CD8-positive, alpha-beta memory T cell (primary cell): ENCODE data around the gene TAF11L14. TPM values are rescaled to one million over a fixed set of nuclear protein-coding genes. Genes with fewer than 3 reads are reported as not detected.

Source experiments
- CTCF ChIA-PET: fragments of 350-600 bp; sonication (Branson Sonifier 250); formaldehyde crosslinking; loops from one replicate; lab custom pipeline; 2021; ENCODE audit warnings: antibody characterized with exemption; lab: Charles Lee
- POLR2A ChIA-PET: fragments of 350-600 bp; sonication (Branson Sonifier 250); formaldehyde crosslinking; loops from one replicate; lab custom pipeline; 2021; ENCODE audit warnings: antibody characterized with exemption; lab: Charles Lee
- DNase-seq, 5 donors: peaks; one replicate each; pipeline versions ENCODE4 v3.0.0 to v3.0.0-alpha.2; 2020 to 2022; ENCODE audit warnings: mixed read lengths in 1 of 5
- H3K27ac ChIP-seq: one replicate; pipeline ENCODE4 v1.7.0; 2013; ENCODE audit warnings: low read depth, mild to moderate bottlenecking, low read length, moderate library complexity
- H3K27me3 ChIP-seq: 2 replicates; pipeline ENCODE4 v1.7.0; 2013; ENCODE audit warnings: low read length, mild to moderate bottlenecking; ENCODE audit not compliant: insufficient read depth, poor library complexity, severe bottlenecking
- H3K36me3 ChIP-seq: 2 replicates; pipeline ENCODE4 v1.7.0; 2013; ENCODE audit warnings: mild to moderate bottlenecking, low read length, moderate library complexity; ENCODE audit not compliant: insufficient read depth
- H3K4me1 ChIP-seq: 2 replicates; pipeline ENCODE4 v1.7.0; 2013; ENCODE audit warnings: mild to moderate bottlenecking, low read length, moderate library complexity; ENCODE audit not compliant: insufficient read depth
- H3K4me3 ChIP-seq: 2 replicates; pipeline ENCODE4 v1.7.0; 2013; ENCODE audit warnings: mild to moderate bottlenecking, low read length
- H3K9me3 ChIP-seq: 2 replicates; pipeline ENCODE4 v1.7.0; 2013; ENCODE audit warnings: mild to moderate bottlenecking, low read length
- H3K27ac Mint-ChIP-seq, 8 donors: one replicate each; pipeline ENCODE4 v1.8.0; 2020 to 2021; ENCODE audit warnings: mixed read lengths in 8 of 8, mild to moderate bottlenecking in 6 of 8, inconsistent platforms in 3 of 8, moderate library complexity in 3 of 8
- H3K27me3 Mint-ChIP-seq, 2 donors: one replicate each; pipeline ENCODE4 v1.8.0; 2020 to 2021; ENCODE audit warnings: mixed read lengths in 2 of 2, mild to moderate bottlenecking in 1 of 2, moderate library complexity in 1 of 2
- H3K36me3 Mint-ChIP-seq, 3 donors: one replicate each; pipeline ENCODE4 v1.8.0; 2020 to 2021; ENCODE audit warnings: mixed read lengths in 3 of 3, inconsistent platforms in 1 of 3, mild to moderate bottlenecking in 1 of 3
- H3K4me1 Mint-ChIP-seq, 3 donors: one replicate each; pipeline ENCODE4 v1.8.0; 2020 to 2021; ENCODE audit warnings: mixed read lengths in 3 of 3, inconsistent platforms in 1 of 3, mild to moderate bottlenecking in 1 of 3
- H3K4me3 Mint-ChIP-seq, 7 donors: one replicate each; pipeline ENCODE4 v1.8.0; 2020 to 2021; ENCODE audit warnings: mixed read lengths in 7 of 7, mild to moderate bottlenecking in 6 of 7, moderate library complexity in 4 of 7, inconsistent platforms in 2 of 7
- H3K9me3 Mint-ChIP-seq, 5 donors: one replicate each; pipeline ENCODE4 v1.8.0; 2020 to 2022; ENCODE audit warnings: mixed read lengths in 5 of 5, mild to moderate bottlenecking in 3 of 5, moderate library complexity in 2 of 5, inconsistent platforms in 1 of 5
- polyA plus RNA-seq: library from polyadenylated mRNA; unstranded; fragments of 300-500 nt; fragmentation: Illumina TruSeq; gene quantifications from one replicate; pipeline ENCODE4 v1.2.3, GENCODE V29; 2021
- total RNA-seq, 2 experiments: library from RNA; stranded (reverse); gene quantifications; one replicate each; pipeline ENCODE4 v1.2.3, GENCODE V29; 2021

Gene TAF11L14
- total and polyA plus RNA-seq, 3 experiments from 2014 or later = not detected

GRCh38 chr5:17663182-17663581 lies 28.9 kb downstream of the TAF11L14 start:
- H3K27me3 Mint-ChIP-seq = peaks cover 0 to 2% of the 10 kb centered on the region in 2 donors
- ChIA-PET CTCF (no interaction called here), POLR2A (no interaction called here)
- no peak overlapping the region for H3K4me3 Mint-ChIP-seq
- no peak for DNase-seq
- no peaks in the 10 kb centered on the region for H3K4me1 Mint-ChIP-seq
- Histone ChIP-seq H3K4me3 (no peak overlapping the region), H3K27me3 (no peaks in the 10 kb centered on the region), H3K36me3 (no peaks in the 10 kb centered on the region), H3K27ac (no peak overlapping the region), H3K9me3 (no peaks in the 10 kb centered on the region), H3K4me1 (no peaks in the 10 kb centered on the region)
- no peaks in the 10 kb centered on the region for H3K36me3 Mint-ChIP-seq
- no peak overlapping the region for H3K27ac Mint-ChIP-seq
- H3K9me3 Mint-ChIP-seq = peaks cover 8 to 46% (median 22%) of the 10 kb centered on the region in 5 donors

GRCh38 chr5:17665836-17666235 lies 31.6 kb downstream of the TAF11L14 start:
- Mint-ChIP-seq H3K4me1 (no peaks in the 10 kb centered on the region), H3K27ac (no peak overlapping the region), H3K27me3 (peaks cover 0 to 2% of the 10 kb centered on the region in 2 donors), H3K9me3 (peaks cover 8 to 39% (median 19%) of the 10 kb centered on the region in 5 donors), H3K4me3 (no peak overlapping the region), H3K36me3 (no peaks in the 10 kb centered on the region)
- H3K4me1 ChIP-seq = no peaks in the 10 kb centered on the region
- H3K36me3 ChIP-seq = no peaks in the 10 kb centered on the region
- no peak overlapping the region for H3K27ac ChIP-seq
- no peaks in the 10 kb centered on the region for H3K27me3 ChIP-seq
- no peaks in the 10 kb centered on the region for H3K9me3 ChIP-seq
- CTCF ChIA-PET = no interaction called here
- DNase-seq = no peak
- POLR2A ChIA-PET = no interaction called here
- H3K4me3 ChIP-seq = no peak overlapping the region

- ChIA-PET CTCF (no interaction called here), POLR2A (no interaction called here)
- H3K27me3 ChIP-seq = no peaks in the 10 kb centered on the region
- no peaks in the 10 kb centered on the region for H3K4me1 ChIP-seq
- Mint-ChIP-seq H3K4me3 (no peak overlapping the region), H3K9me3 (peaks cover 6 to 37% (median 15%) of the 10 kb centered on the region in 5 donors), H3K36me3 (peaks cover 0 to 3% (median 0%) of the 10 kb centered on the region in 3 donors), H3K4me1 (no peaks in the 10 kb centered on the region), H3K27ac (no peak overlapping the region), H3K27me3 (peaks cover 0 to 2% of the 10 kb centered on the region in 2 donors)
- no peak overlapping the region for H3K4me3 ChIP-seq
- no peaks in the 10 kb centered on the region for H3K36me3 ChIP-seq
- H3K27ac ChIP-seq = no peak overlapping the region
- no peak for DNase-seq
- H3K9me3 ChIP-seq = no peaks in the 10 kb centered on the region
Observed at GRCh38 chr5:17666726-17667235, 32.5 kb downstream of the TAF11L14 start.

GRCh38 chr5:17670353-17670752 lies 36.1 kb downstream of the TAF11L14 start:
- Histone ChIP-seq H3K4me1 (no peaks in the 10 kb centered on the region), H3K27me3 (no peaks in the 10 kb centered on the region), H3K4me3 (no peak overlapping the region), H3K36me3 (no peaks in the 10 kb centered on the region), H3K27ac (no peak overlapping the region), H3K9me3 (no peaks in the 10 kb centered on the region)
- Mint-ChIP-seq H3K9me3 (peaks cover 2 to 28% (median 8%) of the 10 kb centered on the region in 5 donors), H3K4me1 (no peaks in the 10 kb centered on the region), H3K27me3 (no peaks in the 10 kb centered on the region), H3K4me3 (no peak overlapping the region), H3K27ac (no peak overlapping the region), H3K36me3 (peaks cover 0 to 3% (median 0%) of the 10 kb centered on the region in 3 donors)
- POLR2A ChIA-PET = no interaction called here
- DNase-seq = no peak
- CTCF ChIA-PET = no interaction called here

- H3K36me3 ChIP-seq = no peaks in the 10 kb centered on the region
- Mint-ChIP-seq H3K4me1 (no peaks in the 10 kb centered on the region), H3K27ac (no peak overlapping the region), H3K4me3 (no peak overlapping the region), H3K27me3 (peaks cover 0 to 1% of the 10 kb centered on the region in 2 donors), H3K9me3 (peaks cover 2 to 13% (median 5%) of the 10 kb centered on the region in 5 donors), H3K36me3 (no peaks in the 10 kb centered on the region)
- no peak for DNase-seq
- H3K9me3 ChIP-seq = no peaks in the 10 kb centered on the region
- H3K27ac ChIP-seq = no peak overlapping the region
- H3K27me3 ChIP-seq = no peaks in the 10 kb centered on the region
- H3K4me3 ChIP-seq = no peak overlapping the region
- ChIA-PET POLR2A (no interaction called here), CTCF (no interaction called here)
- no peaks in the 10 kb centered on the region for H3K4me1 ChIP-seq
Observed at GRCh38 chr5:17678751-17679324, 44.6 kb downstream of the TAF11L14 start.

GRCh38 chr5:17679597-17680203 lies 45.4 kb downstream of the TAF11L14 start:
- H3K9me3 ChIP-seq = no peaks in the 10 kb centered on the region
- no peaks in the 10 kb centered on the region for H3K36me3 ChIP-seq
- POLR2A ChIA-PET = no interaction called here
- Mint-ChIP-seq H3K27me3 (peaks cover 0 to 1% of the 10 kb centered on the region in 2 donors), H3K36me3 (no peaks in the 10 kb centered on the region), H3K27ac (no peak overlapping the region), H3K4me3 (no peak overlapping the region), H3K4me1 (no peaks in the 10 kb centered on the region), H3K9me3 (peaks cover 2 to 13% (median 5%) of the 10 kb centered on the region in 5 donors)
- CTCF ChIA-PET = no interaction called here
- no peak for DNase-seq
- no peak overlapping the region for H3K27ac ChIP-seq
- no peaks in the 10 kb centered on the region for H3K4me1 ChIP-seq
- no peak overlapping the region for H3K4me3 ChIP-seq
- no peaks in the 10 kb centered on the region for H3K27me3 ChIP-seq

- ChIA-PET CTCF (no interaction called here), POLR2A (no interaction called here)
- no peak overlapping the region for H3K27ac ChIP-seq
- Mint-ChIP-seq H3K27me3 (peaks cover 0 to 1% of the 10 kb centered on the region in 2 donors), H3K9me3 (peaks cover 2 to 13% (median 5%) of the 10 kb centered on the region in 5 donors), H3K4me3 (no peak overlapping the region), H3K27ac (no peak overlapping the region), H3K4me1 (no peaks in the 10 kb centered on the region), H3K36me3 (no peaks in the 10 kb centered on the region)
- DNase-seq = no peak
- no peaks in the 10 kb centered on the region for H3K36me3 ChIP-seq
- no peak overlapping the region for H3K4me3 ChIP-seq
- no peaks in the 10 kb centered on the region for H3K27me3 ChIP-seq
- no peaks in the 10 kb centered on the region for H3K4me1 ChIP-seq
- no peaks in the 10 kb centered on the region for H3K9me3 ChIP-seq
Observed at GRCh38 chr5:17680737-17681136, 46.5 kb downstream of the TAF11L14 start.
